ENCODE results near the gene DFFB. TPM values are rescaled to one million over a fixed set of nuclear protein-coding genes. Genes with fewer than 3 reads are reported as not detected.

Gene DFFB
- total RNA-seq, 1 experiment from 2014 or later: 9.0 TPM

- DNase-seq (ENCODE audit: low read depth, low spot score): no peak
- POLR2A ChIA-PET: no interaction called here
These were observed 35.5 kb downstream of the DFFB start for GRCh38 chr1:3892748-3893147.

More at GRCh38 chr1:3892748-3893147, 35.5 kb downstream of the DFFB start:
- Histone ChIP-seq H3K79me2 (ENCODE audit: insufficient read depth, low read length) (peaks cover 58% of the 10 kb centered on the region), H4K20me1 (ENCODE audit: insufficient read depth) (no peaks in the 10 kb centered on the region), H3K36me3 (ENCODE audit: control insufficient read depth in 1 of 2, insufficient read depth in 2 of 2, low read length in 2 of 2) (peaks cover 14 to 20% of the 10 kb centered on the region in 2 experiments; a peak in 3 of 4 replicates), H3K4me1 (ENCODE audit: control insufficient read depth in 1 of 2, insufficient read depth in 2 of 2, low read length in 2 of 2) (no peaks in the 10 kb centered on the region), H3K27ac (ENCODE audit: low read depth, low read length) (no peak overlapping the region), H3K27me3 (ENCODE audit: insufficient read depth, low read length) (no peaks in the 10 kb centered on the region), H3K9me2 (ENCODE audit: insufficient read depth) (no peaks in the 10 kb centered on the region), H3K4me2 (ENCODE audit: low read length) (no peak overlapping the region), H3K4me3 (replicated peaks in 1 of 2; ENCODE audit: low read depth in 1 of 2, low read length in 2 of 2) (no peak overlapping the region), H3K9me3 (ENCODE audit: control insufficient read depth in 1 of 2, insufficient read depth in 1 of 2, low read depth in 1 of 2, low read length in 2 of 2) (no peaks in the 10 kb centered on the region), H2AFZ (ENCODE audit: low read depth, low read length, poor library complexity, severe bottlenecking) (no peak overlapping the region), H3K9ac (ENCODE audit: low read length) (no peak overlapping the region)
- TF ChIP-seq ZBTB33 (IDR thresholded peaks at IDR 0.05; ENCODE audit: extremely low read depth, insufficient replicate concordance, low read length): no peak
- TF ChIP-seq RAD21 (IDR thresholded peaks at IDR 0.05; ENCODE audit: low read depth): no peak
- TF ChIP-seq REST (IDR thresholded peaks at IDR 0.05; ENCODE audit: low read depth): no peak
- TF ChIP-seq POLR2A (IDR thresholded peaks at IDR 0.05; ENCODE audit: borderline replicate concordance, extremely low read depth, insufficient read depth, insufficient read length): no peak
- no peak for TF ChIP-seq SP1 (IDR thresholded peaks at IDR 0.05; ENCODE audit: low read depth)
- no peak for TF ChIP-seq TCF7L2 (IDR thresholded peaks at IDR 0.05; ENCODE audit: borderline replicate concordance, extremely low read depth, insufficient read depth, insufficient read length)
- no peak for TF ChIP-seq ATF3 (IDR thresholded peaks at IDR 0.05)
- TF ChIP-seq ZNF274 (IDR thresholded peaks at IDR 0.05; ENCODE audit: low read depth, low read length): no peak
- TF ChIP-seq CEBPB (IDR thresholded peaks at IDR 0.05; ENCODE audit: low read depth): no peak
- no peak for TF ChIP-seq JUND (IDR thresholded peaks at IDR 0.05)
- TF ChIP-seq ELF1 (IDR thresholded peaks at IDR 0.05; ENCODE audit: borderline replicate concordance, low read depth): no peak
- no peak for TF ChIP-seq POLR2AphosphoS5 (IDR thresholded peaks at IDR 0.05; ENCODE audit: low read depth, low read length)
- no peak for TF ChIP-seq SIN3A (IDR thresholded peaks at IDR 0.05; ENCODE audit: low read depth)
- no peak for TF ChIP-seq EGR1 (IDR thresholded peaks at IDR 0.05; ENCODE audit: low read depth)
- RAD21 ChIA-PET (ENCODE audit: low non-redundant PET in 1 of 2, low total read pairs in 2 of 2, uncharacterized antibody in 2 of 2, unreplicated experiment in 2 of 2): no interaction called here
- BruUV-seq (replicated peaks): no TSS peak
- intact Hi-C loops (cut with micrococcal nuclease): no loop called here
- CTCF ChIA-PET: no interaction called here
- ATAC-seq: no peak
